SK-N-SH (cell line): ENCODE measurements around the gene SLC35G6. TPM values are rescaled to one million over a fixed set of nuclear protein-coding genes. Genes with fewer than 3 reads are reported as not detected.

Experiments
- CTCF ChIA-PET: fragments of 300-600, 350-600 bp; formaldehyde crosslinking; extraction: SDS; loops from one replicate; lab custom pipeline; 2021; lab: Yijun Ruan, JAX
- POLR2A ChIA-PET: fragments of 350-600 bp; sonication (Branson Sonifier 250); formaldehyde crosslinking; extraction: SDS; loops from one replicate; lab custom pipeline; 2020; ENCODE audit warnings: antibody characterized with exemption, inconsistent platforms; lab: Yijun Ruan, JAX
- DNase-seq: peaks from one replicate; pipeline ENCODE4 v3.0.0; 2012
- H2AFZ ChIP-seq: fragments of 200-600 bp; sonication (generic); 2 replicates; pipeline ENCODE4 v1.8.1; 2016; ENCODE audit warnings: antibody characterized with exemption, mild to moderate bottlenecking, low read depth
- H3F3A ChIP-seq: fragments of 200-600 bp; sonication (generic); replicated peaks from 2 replicates; pipeline ENCODE3; 2016; ENCODE audit warnings: antibody characterized with exemption, mild to moderate bottlenecking; ENCODE audit not compliant: insufficient read depth
- H3K27ac ChIP-seq, 2 experiments: fragments of 200-500 bp in 1 of 2; fragments of 200-600 bp in 1 of 2; sonication (Bioruptor generic) in 1 of 2; sonication (generic), shearing (Covaris generic) in 1 of 2; 2 replicates each; pipeline versions ENCODE4 v1.5.1 to v1.6.1; 2014 to 2016; ENCODE audit warnings: low read depth in 2 of 2, inconsistent platforms in 1 of 2, low read length in 1 of 2, mild to moderate bottlenecking in 1 of 2, mixed read lengths in 1 of 2
- H3K27me3 ChIP-seq: fragments of 200-600 bp; sonication (generic), shearing (Covaris generic); 2 replicates; pipeline ENCODE4 v1.6.1; 2016; ENCODE audit warnings: mixed run types; ENCODE audit not compliant: insufficient read depth
- H3K36me3 ChIP-seq, 2 experiments: fragments of 200-500 bp in 1 of 2; fragments of 200-600 bp in 1 of 2; sonication (Bioruptor generic) in 1 of 2; sonication (generic) in 1 of 2; replicated peaks in 1 of 2; 2 replicates each; pipeline versions ENCODE3 to v1.5.1; 2014 to 2016; ENCODE audit warnings: low read length in 1 of 2, mild to moderate bottlenecking in 1 of 2; ENCODE audit not compliant: insufficient read depth in 2 of 2, control insufficient read depth in 1 of 2
- H3K4me1 ChIP-seq, 2 experiments: fragments of 200-500 bp in 1 of 2; fragments of 200-600 bp in 1 of 2; sonication (Bioruptor generic) in 1 of 2; sonication (generic), shearing (Covaris generic) in 1 of 2; 2 replicates each; pipeline versions ENCODE4 v1.5.1 to v1.6.1; 2014 to 2016; ENCODE audit warnings: low read depth in 1 of 2, low read length in 1 of 2, mixed run types in 1 of 2; ENCODE audit not compliant: insufficient read depth in 2 of 2, control insufficient read depth in 1 of 2
- H3K4me2 ChIP-seq: fragments of 200-600 bp; sonication (generic), shearing (Covaris generic); 2 replicates; pipeline ENCODE4 v1.6.1; 2017; ENCODE audit warnings: mixed run types
- H3K4me3 ChIP-seq, 2 experiments: fragments of 200-500 bp in 1 of 2; fragments of 200-600 bp in 1 of 2; sonication (Bioruptor generic) in 1 of 2; sonication (generic), shearing (Covaris generic) in 1 of 2; 2 replicates each; pipeline versions ENCODE4 v1.5.1 to v1.8.1; 2014 to 2016; ENCODE audit warnings: low read depth in 2 of 2, inconsistent platforms in 1 of 2, low read length in 1 of 2, mild to moderate bottlenecking in 1 of 2, mixed read lengths in 1 of 2, moderate library complexity in 1 of 2
- H3K79me2 ChIP-seq: fragments of 200-600 bp; sonication (generic); 2 replicates; pipeline ENCODE4 v1.8.1; 2017; ENCODE audit warnings: mild to moderate bottlenecking; ENCODE audit not compliant: insufficient read depth
- H3K9ac ChIP-seq: fragments of 200-600 bp; sonication (generic); 2 replicates; pipeline ENCODE4 v1.6.1; 2017; ENCODE audit warnings: mixed run types
- H3K9me2 ChIP-seq: fragments of 200-600 bp; sonication (generic); 2 replicates; pipeline ENCODE4 v1.6.1; 2017; ENCODE audit warnings: mixed run types
- H3K9me3 ChIP-seq: fragments of 200-600 bp; sonication (generic); 2 replicates; pipeline ENCODE4 v1.6.1; 2017; ENCODE audit warnings: mixed run types, mild to moderate bottlenecking, moderate library complexity
- H4K20me1 ChIP-seq: fragments of 200-600 bp; sonication (generic); 2 replicates; pipeline ENCODE4 v1.6.1; 2017; ENCODE audit warnings: mild to moderate bottlenecking, mixed run types; ENCODE audit not compliant: insufficient read depth
- CTCF ChIP-seq: fragments of 200-600 bp; sonication (generic); IDR thresholded peaks from 2 replicates; pipeline ENCODE4 v1.6.1; 2017; ENCODE audit warnings: antibody characterized with exemption, mild to moderate bottlenecking, moderate library complexity
- FOXM1 ChIP-seq: IDR thresholded peaks from 2 replicates; pipeline ENCODE4 v1.4.0; 2012; ENCODE audit warnings: low read depth, mild to moderate bottlenecking
- GATA2 ChIP-seq: sonication (generic); formaldehyde crosslinking; IDR thresholded peaks from 2 replicates; pipeline ENCODE4 v1.5.0; 2020; ENCODE audit warnings: mild to moderate bottlenecking, missing genetic modification reagents
- NFIC ChIP-seq: IDR thresholded peaks from 2 replicates; pipeline ENCODE4 v1.4.0; 2012; ENCODE audit warnings: borderline replicate concordance
- NRF1 ChIP-seq: IDR thresholded peaks from 2 replicates; pipeline ENCODE4 v1.6.1; 2012; ENCODE audit warnings: low read depth, mild to moderate bottlenecking, low read length
- PBX3 ChIP-seq: IDR thresholded peaks from 2 replicates; pipeline ENCODE4; 2012
- POLR2AphosphoS5 ChIP-seq: IDR thresholded peaks from 2 replicates; pipeline ENCODE4 v1.6.1; 2012; ENCODE audit warnings: low read depth, low read length
- RAD21 ChIP-seq: IDR thresholded peaks from 2 replicates; pipeline ENCODE4 v1.6.1; 2012; ENCODE audit warnings: mild to moderate bottlenecking, low read length
- RCOR1 ChIP-seq: fragments of 150-350 bp; IDR thresholded peaks from 2 replicates; pipeline ENCODE4 v1.6.1; 2017; ENCODE audit warnings: antibody characterized with exemption, low read length
- RFX5 ChIP-seq: IDR thresholded peaks from 2 replicates; pipeline ENCODE4 v1.6.1; 2012; ENCODE audit warnings: mild to moderate bottlenecking, improper control_type of control experiment, low read length
- RXRA ChIP-seq: IDR thresholded peaks from 2 replicates; pipeline ENCODE4 v1.4.0; 2012; ENCODE audit warnings: low read depth, mild to moderate bottlenecking, borderline replicate concordance
- SIN3A ChIP-seq: IDR thresholded peaks from 2 replicates; pipeline ENCODE4 v1.6.1; 2012; ENCODE audit warnings: low read depth, mild to moderate bottlenecking, low read length, moderate library complexity, borderline replicate concordance
- TAF1 ChIP-seq: IDR thresholded peaks from 2 replicates; pipeline ENCODE4 v1.6.1; 2012; ENCODE audit warnings: low read depth, mild to moderate bottlenecking, low read length, moderate library complexity, borderline replicate concordance
- TCF12 ChIP-seq: IDR thresholded peaks from 2 replicates; pipeline ENCODE4 v1.4.0; 2012
- YY1 ChIP-seq: IDR thresholded peaks from 2 replicates; pipeline ENCODE4 v1.4.0; 2012; ENCODE audit warnings: low read depth, mild to moderate bottlenecking
- WGBS: methylation state at CpG from one replicate; pipeline ENCODE4 v1.1.6; 2017; ENCODE audit warnings: low lambda C conversion rate; 5-methylcytosine and 5-hydroxymethylcytosine counted together
- polyA plus RNA-seq, 3 experiments: library from polyadenylated mRNA; depleted of rRNA; stranded (reverse); fragments of >200 nt; gene quantifications; 2 replicates each; pipeline ENCODE4 v1.2.3, GENCODE V29; 2012
- TF ChIP-seq, protein P1 (sequence below): IDR thresholded peaks from 2 replicates; pipeline ENCODE4 v1.4.0; 2012; ENCODE audit warnings: low read depth, borderline replicate concordance

SLC35G6 gene
- polyA plus RNA-seq, 1 of the 3 experiments (the other 2 are of a cell fraction) = not detected

DNA sequence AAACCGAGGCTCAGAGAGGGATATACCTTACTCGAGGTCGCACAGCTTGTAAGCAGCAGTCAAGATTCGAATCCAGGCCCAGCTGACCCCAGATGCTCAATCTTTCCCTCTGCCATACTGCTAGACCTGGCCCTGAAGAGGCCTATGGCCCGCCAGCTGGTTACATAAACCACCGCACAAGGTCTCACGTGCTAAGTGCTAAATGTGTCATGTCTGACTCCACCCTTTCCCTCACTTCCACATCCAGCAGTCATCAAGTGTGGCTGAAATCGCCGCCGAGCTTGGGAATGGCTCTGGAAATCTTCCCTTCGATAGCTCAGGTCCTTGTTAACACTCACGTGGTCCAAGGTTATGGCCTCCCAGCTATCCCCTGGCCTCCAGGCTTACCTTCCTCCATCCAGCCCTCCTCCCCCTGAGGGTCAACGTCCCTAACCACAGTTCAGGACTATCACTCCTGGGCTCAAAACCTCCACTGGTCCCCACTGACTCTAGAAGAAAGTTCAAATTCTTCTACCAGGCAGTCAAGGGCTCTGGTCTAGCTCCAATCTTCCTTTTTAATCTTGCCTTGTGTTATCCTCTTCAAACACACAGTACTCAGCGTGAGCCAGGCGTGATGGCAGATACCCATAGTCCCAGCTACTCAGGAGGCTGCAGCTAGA is 5.4 kb upstream of the SLC35G6 start:
- no peaks in the 10 kb centered on the region for H3K27me3 ChIP-seq
- ChIA-PET CTCF (interaction anchor here (0.9 to 2.3 kb wide), 7 partner anchors 18 to 130 kb away, joined by 3 to 11 read pairs (median 3); partner anchors contain the start of gene SENP3), POLR2A (interaction anchor here (0.6 to 1.1 kb wide), 3 partner anchors 8 to 96 kb away, joined by 3 read pairs; partner anchors contain the start of gene TMEM256)
- H3K4me3 ChIP-seq = no peak overlapping the region
- peaks cover 16 to 26% of the 10 kb centered on the region in 2 experiments; a peak in 2 of 4 replicates for H3K4me1 ChIP-seq
- no peaks in the 10 kb centered on the region for H3K36me3 ChIP-seq
- no peak overlapping the region for H2AFZ ChIP-seq
- peaks cover 98% of the 10 kb centered on the region for H3K79me2 ChIP-seq
- peaks cover 65% of the 10 kb centered on the region for H4K20me1 ChIP-seq
- H3F3A ChIP-seq = peaks cover 15% of the 10 kb centered on the region
- H3K4me2 ChIP-seq = peak overlapping the region; percentile 95; the same call in 1 of the 2 replicates
- H3K9ac ChIP-seq = no peak overlapping the region
- no peaks in the 10 kb centered on the region for H3K9me2 ChIP-seq
- peak overlapping the region in 1 of 2 experiments; percentile 44; a peak in 2 of 4 replicates for H3K27ac ChIP-seq
- TF ChIP-seq RCOR1 (no peak), PBX3 (no peak), GATA2 (no peak), NFIC (no peak), YY1 (no peak), NRF1 (no peak), SIN3A (no peak), RFX5 (no peak), FOXM1 (no peak), RXRA (no peak), TCF12 (no peak), TAF1 (no peak), POLR2AphosphoS5 (no peak), CTCF (no peak), RAD21 (no peak)
- TF ChIP-seq, protein P1, sequence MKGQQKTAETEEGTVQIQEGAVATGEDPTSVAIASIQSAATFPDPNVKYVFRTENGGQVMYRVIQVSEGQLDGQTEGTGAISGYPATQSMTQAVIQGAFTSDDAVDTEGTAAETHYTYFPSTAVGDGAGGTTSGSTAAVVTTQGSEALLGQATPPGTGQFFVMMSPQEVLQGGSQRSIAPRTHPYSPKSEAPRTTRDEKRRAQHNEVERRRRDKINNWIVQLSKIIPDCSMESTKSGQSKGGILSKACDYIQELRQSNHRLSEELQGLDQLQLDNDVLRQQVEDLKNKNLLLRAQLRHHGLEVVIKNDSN = no peak
- WGBS = 97% methylated on average over 15 of the region's 15 CpGs
- DNase-seq = no peak
- H3K9me3 ChIP-seq = no peaks in the 10 kb centered on the region
